Astrocyte (in vitro differentiated cells and primary cell): ENCODE measurements around the gene GPX1. TPM values are rescaled to one million over a fixed set of nuclear protein-coding genes. Genes with fewer than 3 reads are reported as not detected.

Experiments used
- DNase-seq: peaks from one replicate; pipeline ENCODE4 v3.0.0-alpha.2; 2010; ENCODE audit warnings: low read depth
- FAIRE-seq: peaks from 2 replicates; lab custom pipeline; 2011; peaks lifted over from hg19 to GRCh38; lab: Jason Lieb, UNC
- H2AFZ ChIP-seq: 2 replicates; pipeline ENCODE4 v1.6.0; 2012; ENCODE audit warnings: low read depth, low read length, inconsistent platforms
- H3K27ac ChIP-seq: 2 replicates; pipeline ENCODE4 v1.5.1; 2011; ENCODE audit warnings: low read depth, low read length, inconsistent platforms
- H3K27me3 ChIP-seq: 2 replicates; pipeline ENCODE4 v1.6.0; 2011; ENCODE audit warnings: low read length, inconsistent platforms; ENCODE audit not compliant: insufficient read depth
- H3K36me3 ChIP-seq: 2 replicates; pipeline ENCODE4 v1.5.1; 2011; ENCODE audit warnings: low read length, inconsistent platforms; ENCODE audit not compliant: insufficient read depth
- H3K4me1 ChIP-seq: 2 replicates; pipeline ENCODE4 v1.5.1; 2011; ENCODE audit warnings: low read length, inconsistent platforms; ENCODE audit not compliant: insufficient read depth
- H3K4me2 ChIP-seq: 2 replicates; pipeline ENCODE4 v1.6.0; 2012; ENCODE audit warnings: low read length, inconsistent platforms
- H3K4me3 ChIP-seq: 2 replicates; pipeline ENCODE4 v1.5.1; 2011; ENCODE audit warnings: low read depth, mild to moderate bottlenecking, low read length, inconsistent platforms; ENCODE audit not compliant: insufficient read depth
- H3K79me2 ChIP-seq: 2 replicates; pipeline ENCODE4 v1.6.0; 2012; ENCODE audit warnings: mild to moderate bottlenecking, low read length, inconsistent platforms; ENCODE audit not compliant: insufficient read depth
- H3K9ac ChIP-seq: 2 replicates; pipeline ENCODE4 v1.6.0; 2012; ENCODE audit warnings: mild to moderate bottlenecking, low read length, inconsistent platforms
- H3K9me3 ChIP-seq: 2 replicates; pipeline ENCODE4 v1.5.1; 2012; ENCODE audit warnings: low read depth, mild to moderate bottlenecking, low read length, inconsistent platforms; ENCODE audit not compliant: insufficient read depth
- H4K20me1 ChIP-seq: 2 replicates; pipeline ENCODE4 v1.6.0; 2012; ENCODE audit warnings: low read length, inconsistent platforms; ENCODE audit not compliant: insufficient read depth
- H3K27ac Mint-ChIP-seq: one replicate; pipeline ENCODE4 v1.8.0; 2021; ENCODE audit warnings: mild to moderate bottlenecking, mixed read lengths; ENCODE audit not compliant: unreplicated experiment
- H3K27me3 Mint-ChIP-seq: one replicate; pipeline ENCODE4 v1.8.0; 2021; ENCODE audit warnings: low read depth, mixed read lengths; ENCODE audit not compliant: unreplicated experiment
- H3K36me3 Mint-ChIP-seq: one replicate; pipeline ENCODE4 v1.8.0; 2021; ENCODE audit warnings: low read depth, mixed read lengths; ENCODE audit not compliant: unreplicated experiment
- H3K4me1 Mint-ChIP-seq: one replicate; pipeline ENCODE4 v1.8.0; 2021; ENCODE audit warnings: low read depth, mixed read lengths; ENCODE audit not compliant: unreplicated experiment
- H3K4me3 Mint-ChIP-seq: one replicate; pipeline ENCODE4 v1.8.0; 2021; ENCODE audit warnings: mild to moderate bottlenecking, moderate library complexity, mixed read lengths; ENCODE audit not compliant: unreplicated experiment
- H3K9me3 Mint-ChIP-seq: one replicate; pipeline ENCODE4 v1.8.0; 2021; ENCODE audit warnings: mild to moderate bottlenecking, mixed read lengths; ENCODE audit not compliant: unreplicated experiment
- CTCF ChIP-seq: IDR thresholded peaks from 2 replicates; pipeline ENCODE4 v1.5.1; 2011; ENCODE audit warnings: low read depth, mild to moderate bottlenecking, inconsistent platforms, low read length, moderate library complexity; ENCODE audit not compliant: insufficient read depth
- EZH2 ChIP-seq: IDR thresholded peaks from 2 replicates; pipeline ENCODE4 v1.6.1; 2012; ENCODE audit warnings: mild to moderate bottlenecking, low read length, inconsistent platforms; ENCODE audit not compliant: insufficient read depth
- total RNA-seq: library from RNA; stranded (reverse); gene quantifications from 2 replicates; pipeline ENCODE4 v1.2.1, GENCODE V29; 2021

GPX1 gene
- total RNA-seq, 1 donor from 2014 or later = 268 TPM

GRCh38 chr3:49388289-49388820, 30.2 kb upstream of the GPX1 start:
- DNase-seq = peak; percentile 59
- Histone ChIP-seq H3K27ac (no peak overlapping the region), H3K79me2 (peaks cover 98% of the 10 kb centered on the region)

GRCh38 chr3:49387721-49388120, 29.6 kb upstream of the GPX1 start:
- no peak for TF ChIP-seq EZH2
- no peak overlapping the region for H3K27ac ChIP-seq
- H3K4me1 Mint-ChIP-seq = peaks cover 20% of the 10 kb centered on the region
- FAIRE-seq (no peak), DNase-seq (no peak)
- H3K27ac Mint-ChIP-seq = peak overlapping the region; percentile 44
- no peak overlapping the region for H3K9ac ChIP-seq
- peaks cover 95% of the 10 kb centered on the region for H4K20me1 ChIP-seq
- no peaks in the 10 kb centered on the region for H3K27me3 Mint-ChIP-seq
- H3K27me3 ChIP-seq = no peaks in the 10 kb centered on the region
- peaks cover 98% of the 10 kb centered on the region for H3K79me2 ChIP-seq
- no peak overlapping the region for H2AFZ ChIP-seq
- no peaks in the 10 kb centered on the region for H3K9me3 Mint-ChIP-seq
- H3K4me2 ChIP-seq = no peak overlapping the region
- H3K9me3 ChIP-seq = no peaks in the 10 kb centered on the region
- no peak overlapping the region for H3K4me3 Mint-ChIP-seq
- H3K4me3 ChIP-seq = no peak overlapping the region
- H3K4me1 ChIP-seq = peaks cover 11% of the 10 kb centered on the region
- peaks cover 12% of the 10 kb centered on the region for H3K36me3 Mint-ChIP-seq
- peaks cover 6% of the 10 kb centered on the region for H3K36me3 ChIP-seq

More at GRCh38 chr3:49388289-49388820, 30.2 kb upstream of the GPX1 start:
- H3K9me3 ChIP-seq = no peaks in the 10 kb centered on the region
- peaks cover 11% of the 10 kb centered on the region for H3K4me1 ChIP-seq
- H3K36me3 Mint-ChIP-seq = peaks cover 12% of the 10 kb centered on the region
- H3K9me3 Mint-ChIP-seq = no peaks in the 10 kb centered on the region
- TF ChIP-seq CTCF (no peak), EZH2 (no peak)
- peaks cover 95% of the 10 kb centered on the region for H4K20me1 ChIP-seq
- H3K9ac ChIP-seq = no peak overlapping the region
- no peak overlapping the region for H3K4me3 Mint-ChIP-seq
- H3K36me3 ChIP-seq = peaks cover 6% of the 10 kb centered on the region
- no peak overlapping the region for H2AFZ ChIP-seq
- no peaks in the 10 kb centered on the region for H3K27me3 ChIP-seq
- FAIRE-seq = no peak
- no peaks in the 10 kb centered on the region for H3K27me3 Mint-ChIP-seq
- H3K4me1 Mint-ChIP-seq = peaks cover 19% of the 10 kb centered on the region
- no peak overlapping the region for H3K4me2 ChIP-seq
- H3K4me3 ChIP-seq = no peak overlapping the region
- H3K27ac Mint-ChIP-seq = peak overlapping the region; percentile 75

GRCh38 chr3:49386056-49386756, 28.1 kb upstream of the GPX1 start:
- H3K27ac ChIP-seq = no peak overlapping the region
- H3K9me3 ChIP-seq = no peaks in the 10 kb centered on the region
- no peaks in the 10 kb centered on the region for H3K27me3 ChIP-seq
- Mint-ChIP-seq H3K9me3 (no peaks in the 10 kb centered on the region), H3K4me1 (peaks cover 20% of the 10 kb centered on the region), H3K36me3 (peaks cover 12% of the 10 kb centered on the region), H3K27ac (no peak overlapping the region), H3K4me3 (peak overlapping the region; percentile 63), H3K27me3 (no peaks in the 10 kb centered on the region)
- peaks cover 98% of the 10 kb centered on the region for H3K79me2 ChIP-seq
- DNase-seq (no peak), FAIRE-seq (no peak)
- peaks cover 93% of the 10 kb centered on the region for H4K20me1 ChIP-seq
- no peak for TF ChIP-seq CTCF
- TF ChIP-seq EZH2 = no peak
- H3K4me3 ChIP-seq = no peak overlapping the region
- H3K4me1 ChIP-seq = peaks cover 11% of the 10 kb centered on the region
- H2AFZ ChIP-seq = no peak overlapping the region
- no peak overlapping the region for H3K9ac ChIP-seq
- no peak overlapping the region for H3K4me2 ChIP-seq
- peaks cover 6% of the 10 kb centered on the region for H3K36me3 ChIP-seq
